AG20443 (cell line): ENCODE results near the gene KCTD20.

Source experiments
- DNase-seq: peaks from one replicate; pipeline ENCODE4 v3.0.0; 2012; ENCODE audit warnings: low spot score, mixed read lengths

KCTD20 gene

DNA sequence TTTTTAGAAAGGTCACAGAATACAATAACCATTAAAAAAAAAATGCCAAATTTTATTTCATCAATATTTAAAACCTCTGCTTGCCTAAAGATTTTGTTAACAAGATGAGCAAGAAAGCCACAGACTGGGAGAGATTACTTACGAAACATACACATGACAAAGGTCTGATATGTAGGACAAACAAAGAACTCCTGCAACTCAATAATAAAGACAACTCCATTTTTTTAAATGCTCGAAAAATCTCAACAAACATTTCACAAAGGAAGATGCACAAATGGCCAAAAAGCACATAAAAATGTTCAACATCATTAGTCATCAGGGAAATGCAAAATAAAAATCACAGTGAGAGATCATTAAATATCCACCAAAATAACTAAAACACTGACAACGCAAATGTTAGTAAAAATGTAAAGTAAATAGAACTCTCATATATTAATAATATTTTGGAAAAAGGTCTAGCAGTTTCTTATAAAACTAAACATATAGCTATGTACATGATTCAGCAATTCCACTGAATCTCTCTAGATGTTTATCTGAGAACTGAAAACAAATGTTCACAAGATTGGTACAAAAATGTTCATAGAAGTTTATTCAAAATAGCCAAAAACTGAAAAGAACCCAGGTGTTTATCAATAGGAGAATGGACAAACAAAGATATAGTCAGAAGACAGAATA, 94.2 kb downstream of the KCTD20 start:
- DNase-seq = no peak

DNA sequence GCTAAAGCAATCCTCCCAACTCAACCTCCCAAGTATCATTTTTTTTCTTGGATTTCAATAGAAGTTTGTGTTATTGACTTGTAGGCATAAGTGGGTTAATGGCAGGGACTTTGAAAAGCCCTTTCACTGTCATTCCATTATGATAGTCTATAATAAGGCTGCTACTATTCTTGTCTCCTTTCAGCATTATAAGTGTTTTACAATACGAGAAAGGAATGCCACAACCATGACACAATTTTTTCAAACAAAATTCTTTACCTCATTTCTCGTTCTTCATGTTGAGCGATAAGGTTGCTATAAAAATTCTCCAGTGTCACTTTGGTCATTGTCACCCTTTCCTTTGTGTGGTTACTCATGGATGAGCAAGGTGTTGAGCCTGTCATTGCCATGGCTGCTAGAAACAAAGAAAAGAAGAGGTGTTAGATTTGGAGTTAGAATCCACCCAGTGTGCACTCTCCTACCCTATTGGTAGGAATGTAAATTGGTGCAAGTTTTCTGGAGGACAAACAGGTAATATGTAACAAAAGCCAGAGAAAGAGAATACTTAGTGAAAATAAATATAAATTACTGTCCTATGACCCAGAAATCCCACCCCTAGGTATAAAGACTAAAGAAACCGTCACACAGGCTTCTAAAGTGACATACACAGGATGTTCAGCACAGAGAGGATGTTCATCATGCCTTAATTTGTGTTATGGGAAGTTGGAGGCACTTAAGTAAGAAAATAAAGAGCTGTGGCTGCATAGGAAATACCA, 97.2 kb downstream of the KCTD20 start:
- DNase-seq = no peak
